GM12878 (cell line): ENCODE data around the gene MCM5.

Source experiments
- CTCF ChIP-seq, 3 experiments: IDR thresholded peaks in 2 of 3; conservative IDR thresholded peaks in 1 of 3; 2 replicates each; pipeline ENCODE4 v1.5.1; 2011; ENCODE audit warnings: low read depth in 3 of 3, low read length in 3 of 3, mild to moderate bottlenecking in 3 of 3, control low read depth in 2 of 3, moderate library complexity in 2 of 3, inconsistent platforms in 1 of 3, mixed read lengths in 1 of 3; ENCODE audit not compliant: control insufficient read depth in 2 of 3, insufficient read depth in 1 of 3; ENCODE audit errors: extremely low read depth in 1 of 3
- DPF2 ChIP-seq: fragments of 450-650 bp; IDR thresholded peaks from 2 replicates; pipeline ENCODE4 v1.6.1; 2017; ENCODE audit warnings: mild to moderate bottlenecking
- EP300 ChIP-seq, 2 experiments: fragments of 150-350 bp in 1 of 2; IDR thresholded peaks; 2 replicates each; pipeline ENCODE4 v1.6.1; 2011 to 2012; ENCODE audit warnings: low read depth in 2 of 2, low read length in 2 of 2, borderline replicate concordance in 1 of 2, improper control_type of control experiment in 1 of 2, inconsistent platforms in 1 of 2; ENCODE audit not compliant: control insufficient read depth in 1 of 2
- ESRRA ChIP-seq: IDR thresholded peaks from 2 replicates; pipeline ENCODE4 v1.6.1; 2012; ENCODE audit warnings: mild to moderate bottlenecking, low read length, improper control_type of control experiment
- FOXM1 ChIP-seq: IDR thresholded peaks from 2 replicates; pipeline ENCODE4 v1.6.1; 2012; ENCODE audit warnings: low read depth, mild to moderate bottlenecking, inconsistent platforms, low read length, moderate library complexity
- HDAC2 ChIP-seq: fragments of 200-600 bp; sonication (generic); IDR thresholded peaks from 2 replicates; pipeline ENCODE4 v1.6.1; 2017
- HSF1 ChIP-seq: fragments of 150-350 bp; IDR thresholded peaks from 2 replicates; pipeline ENCODE4 v1.6.1; 2014; ENCODE audit warnings: mild to moderate bottlenecking, low read depth, low read length
- NR2C1 ChIP-seq: fragments of 450-650 bp; IDR thresholded peaks from 2 replicates; pipeline ENCODE4 v1.6.1; 2017; ENCODE audit warnings: antibody characterized with exemption, mild to moderate bottlenecking, moderate library complexity
- POLR2A ChIP-seq: IDR thresholded peaks from 2 replicates; pipeline ENCODE4 v1.6.1; 2011; ENCODE audit warnings: low read depth, mild to moderate bottlenecking, low read length
- POLR2AphosphoS2 ChIP-seq: IDR thresholded peaks from 2 replicates; pipeline ENCODE4 v1.6.1; 2011; ENCODE audit warnings: low read depth, mild to moderate bottlenecking, low read length, improper control_type of control experiment, moderate library complexity
- TAF1 ChIP-seq: IDR thresholded peaks from 2 replicates; pipeline ENCODE4 v1.6.1; 2011; ENCODE audit warnings: mild to moderate bottlenecking, low read depth, low read length, borderline replicate concordance
- YBX1 ChIP-seq: fragments of 450-650 bp; IDR thresholded peaks from 2 replicates; pipeline ENCODE4 v1.6.1; 2016; ENCODE audit warnings: antibody characterized with exemption
- ZBTB40 ChIP-seq: fragments of 450-650 bp; IDR thresholded peaks from 2 replicates; pipeline ENCODE4 v1.6.1; 2016; ENCODE audit warnings: mild to moderate bottlenecking, moderate library complexity, borderline replicate concordance

GRCh38 chr22:35357883-35358621 is 41.9 kb upstream of the MCM5 start:
- TF ChIP-seq POLR2A (no peak), FOXM1 (no peak), EP300 (IDR thresholded peaks at IDR 0.05; ENCODE audit: borderline replicate concordance in 1 of 2, control insufficient read depth in 1 of 2, low read depth in 2 of 2, low read length in 2 of 2) (no peak), HSF1 (no peak), CTCF (IDR thresholded peaks at IDR 0.05 in 2 of 3, conservative IDR thresholded peaks at IDR 0.05 in 1 of 3; ENCODE audit: control insufficient read depth in 2 of 3, extremely low read depth in 1 of 3, insufficient read depth in 1 of 3, low read depth in 3 of 3, low read length in 3 of 3) (no peak), TAF1 (no peak), HDAC2 (no peak), POLR2AphosphoS2 (no peak), YBX1 (no peak), ZBTB40 (no peak), DPF2 (no peak), ESRRA (no peak), NR2C1 (no peak)
